Astrocyte (in vitro differentiated cells and primary cell): ENCODE measurements around the gene GPX6. TPM values are rescaled to one million over a fixed set of nuclear protein-coding genes. Genes with fewer than 3 reads are reported as not detected.

Experiments used
- DNase-seq: peaks from one replicate; pipeline ENCODE4 v3.0.0-alpha.2; 2010; ENCODE audit warnings: low read depth
- FAIRE-seq: peaks from 2 replicates; lab custom pipeline; 2011; peaks lifted over from hg19 to GRCh38; lab: Jason Lieb, UNC
- H2AFZ ChIP-seq: 2 replicates; pipeline ENCODE4 v1.6.0; 2012; ENCODE audit warnings: low read depth, low read length, inconsistent platforms
- H3K27ac ChIP-seq: 2 replicates; pipeline ENCODE4 v1.5.1; 2011; ENCODE audit warnings: low read depth, low read length, inconsistent platforms
- H3K27me3 ChIP-seq: 2 replicates; pipeline ENCODE4 v1.6.0; 2011; ENCODE audit warnings: low read length, inconsistent platforms; ENCODE audit not compliant: insufficient read depth
- H3K36me3 ChIP-seq: 2 replicates; pipeline ENCODE4 v1.5.1; 2011; ENCODE audit warnings: low read length, inconsistent platforms; ENCODE audit not compliant: insufficient read depth
- H3K4me1 ChIP-seq: 2 replicates; pipeline ENCODE4 v1.5.1; 2011; ENCODE audit warnings: low read length, inconsistent platforms; ENCODE audit not compliant: insufficient read depth
- H3K4me2 ChIP-seq: 2 replicates; pipeline ENCODE4 v1.6.0; 2012; ENCODE audit warnings: low read length, inconsistent platforms
- H3K4me3 ChIP-seq: 2 replicates; pipeline ENCODE4 v1.5.1; 2011; ENCODE audit warnings: low read depth, mild to moderate bottlenecking, low read length, inconsistent platforms; ENCODE audit not compliant: insufficient read depth
- H3K79me2 ChIP-seq: 2 replicates; pipeline ENCODE4 v1.6.0; 2012; ENCODE audit warnings: mild to moderate bottlenecking, low read length, inconsistent platforms; ENCODE audit not compliant: insufficient read depth
- H3K9ac ChIP-seq: 2 replicates; pipeline ENCODE4 v1.6.0; 2012; ENCODE audit warnings: mild to moderate bottlenecking, low read length, inconsistent platforms
- H3K9me3 ChIP-seq: 2 replicates; pipeline ENCODE4 v1.5.1; 2012; ENCODE audit warnings: low read depth, mild to moderate bottlenecking, low read length, inconsistent platforms; ENCODE audit not compliant: insufficient read depth
- H4K20me1 ChIP-seq: 2 replicates; pipeline ENCODE4 v1.6.0; 2012; ENCODE audit warnings: low read length, inconsistent platforms; ENCODE audit not compliant: insufficient read depth
- H3K27ac Mint-ChIP-seq: one replicate; pipeline ENCODE4 v1.8.0; 2021; ENCODE audit warnings: mild to moderate bottlenecking, mixed read lengths; ENCODE audit not compliant: unreplicated experiment
- H3K27me3 Mint-ChIP-seq: one replicate; pipeline ENCODE4 v1.8.0; 2021; ENCODE audit warnings: low read depth, mixed read lengths; ENCODE audit not compliant: unreplicated experiment
- H3K36me3 Mint-ChIP-seq: one replicate; pipeline ENCODE4 v1.8.0; 2021; ENCODE audit warnings: low read depth, mixed read lengths; ENCODE audit not compliant: unreplicated experiment
- H3K4me1 Mint-ChIP-seq: one replicate; pipeline ENCODE4 v1.8.0; 2021; ENCODE audit warnings: low read depth, mixed read lengths; ENCODE audit not compliant: unreplicated experiment
- H3K4me3 Mint-ChIP-seq: one replicate; pipeline ENCODE4 v1.8.0; 2021; ENCODE audit warnings: mild to moderate bottlenecking, moderate library complexity, mixed read lengths; ENCODE audit not compliant: unreplicated experiment
- H3K9me3 Mint-ChIP-seq: one replicate; pipeline ENCODE4 v1.8.0; 2021; ENCODE audit warnings: mild to moderate bottlenecking, mixed read lengths; ENCODE audit not compliant: unreplicated experiment
- EZH2 ChIP-seq: IDR thresholded peaks from 2 replicates; pipeline ENCODE4 v1.6.1; 2012; ENCODE audit warnings: mild to moderate bottlenecking, low read length, inconsistent platforms; ENCODE audit not compliant: insufficient read depth
- total RNA-seq: library from RNA; stranded (reverse); gene quantifications from 2 replicates; pipeline ENCODE4 v1.2.1, GENCODE V29; 2021
- TF ChIP-seq, protein P1 (sequence below): IDR thresholded peaks from 2 replicates; pipeline ENCODE4 v1.5.1; 2011; ENCODE audit warnings: low read depth, mild to moderate bottlenecking, inconsistent platforms, low read length, moderate library complexity; ENCODE audit not compliant: insufficient read depth

Gene GPX6
- total RNA-seq, 1 donor from 2014 or later: not detected

DNA sequence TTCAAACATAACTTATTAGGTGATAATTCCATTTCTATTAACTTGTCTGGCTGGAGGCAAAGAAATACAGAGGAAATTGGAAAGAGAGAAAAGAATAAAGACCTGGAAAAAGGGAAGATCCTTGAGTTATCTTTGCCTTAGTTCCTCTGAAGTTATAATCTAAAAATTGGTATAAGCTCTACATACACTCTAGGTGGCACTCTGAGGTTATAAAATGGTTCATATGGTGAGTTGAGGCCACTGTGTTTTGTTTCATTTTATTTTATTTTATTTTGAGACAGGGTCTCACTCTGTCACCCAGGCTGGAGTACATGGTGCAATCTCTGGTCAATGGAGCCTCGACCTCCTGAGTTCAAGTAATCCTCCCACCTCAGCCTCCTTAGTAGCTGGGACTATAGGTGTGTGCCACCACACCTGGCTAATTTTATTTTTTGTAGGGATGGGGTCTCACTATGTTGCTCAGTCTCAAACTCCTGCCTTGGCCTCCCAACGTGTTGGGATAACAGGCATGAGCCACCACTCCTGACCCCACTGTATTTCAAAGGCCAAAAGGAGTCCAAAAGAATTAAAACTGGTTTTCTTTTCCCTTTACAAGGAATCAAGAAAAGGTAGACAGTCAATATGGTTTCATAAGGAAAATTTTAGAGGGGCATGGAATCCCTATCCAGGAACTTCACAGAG lies 19.4 kb downstream of the GPX6 start:
- H3K9me3 Mint-ChIP-seq: no peaks in the 10 kb centered on the region
- Histone ChIP-seq H3K27ac (no peak overlapping the region), H4K20me1 (no peaks in the 10 kb centered on the region), H3K9me3 (no peaks in the 10 kb centered on the region), H3K79me2 (no peaks in the 10 kb centered on the region), H3K27me3 (no peaks in the 10 kb centered on the region), H3K9ac (no peak overlapping the region), H2AFZ (no peak overlapping the region), H3K4me2 (no peak overlapping the region), H3K4me1 (no peaks in the 10 kb centered on the region), H3K36me3 (no peaks in the 10 kb centered on the region), H3K4me3 (no peak overlapping the region)
- H3K27me3 Mint-ChIP-seq: no peaks in the 10 kb centered on the region
- no peak overlapping the region for H3K4me3 Mint-ChIP-seq
- no peak for TF ChIP-seq EZH2
- TF ChIP-seq, protein P1, sequence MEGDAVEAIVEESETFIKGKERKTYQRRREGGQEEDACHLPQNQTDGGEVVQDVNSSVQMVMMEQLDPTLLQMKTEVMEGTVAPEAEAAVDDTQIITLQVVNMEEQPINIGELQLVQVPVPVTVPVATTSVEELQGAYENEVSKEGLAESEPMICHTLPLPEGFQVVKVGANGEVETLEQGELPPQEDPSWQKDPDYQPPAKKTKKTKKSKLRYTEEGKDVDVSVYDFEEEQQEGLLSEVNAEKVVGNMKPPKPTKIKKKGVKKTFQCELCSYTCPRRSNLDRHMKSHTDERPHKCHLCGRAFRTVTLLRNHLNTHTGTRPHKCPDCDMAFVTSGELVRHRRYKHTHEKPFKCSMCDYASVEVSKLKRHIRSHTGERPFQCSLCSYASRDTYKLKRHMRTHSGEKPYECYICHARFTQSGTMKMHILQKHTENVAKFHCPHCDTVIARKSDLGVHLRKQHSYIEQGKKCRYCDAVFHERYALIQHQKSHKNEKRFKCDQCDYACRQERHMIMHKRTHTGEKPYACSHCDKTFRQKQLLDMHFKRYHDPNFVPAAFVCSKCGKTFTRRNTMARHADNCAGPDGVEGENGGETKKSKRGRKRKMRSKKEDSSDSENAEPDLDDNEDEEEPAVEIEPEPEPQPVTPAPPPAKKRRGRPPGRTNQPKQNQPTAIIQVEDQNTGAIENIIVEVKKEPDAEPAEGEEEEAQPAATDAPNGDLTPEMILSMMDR: peak; percentile 6
- DNase-seq (no peak), FAIRE-seq (no peak)
- no peaks in the 10 kb centered on the region for H3K36me3 Mint-ChIP-seq
- no peak overlapping the region for H3K27ac Mint-ChIP-seq
- peaks cover 8% of the 10 kb centered on the region for H3K4me1 Mint-ChIP-seq

- no peaks in the 10 kb centered on the region for H3K36me3 Mint-ChIP-seq
- peaks cover 13% of the 10 kb centered on the region for H3K4me1 Mint-ChIP-seq
- H3K4me2 ChIP-seq: no peak overlapping the region
- DNase-seq (no peak), FAIRE-seq (no peak)
- no peak overlapping the region for H3K27ac Mint-ChIP-seq
- H3K9ac ChIP-seq: no peak overlapping the region
- H3K9me3 ChIP-seq: no peaks in the 10 kb centered on the region
- H3K36me3 ChIP-seq: no peaks in the 10 kb centered on the region
- no peaks in the 10 kb centered on the region for H3K9me3 Mint-ChIP-seq
- no peak overlapping the region for H3K4me3 ChIP-seq
- no peaks in the 10 kb centered on the region for H4K20me1 ChIP-seq
- H3K4me3 Mint-ChIP-seq: peak overlapping the region; percentile 60
- H3K79me2 ChIP-seq: no peaks in the 10 kb centered on the region
- TF ChIP-seq EZH2: no peak
- TF ChIP-seq, protein P1: no peak
- H3K4me1 ChIP-seq: peaks cover 5% of the 10 kb centered on the region
- no peak overlapping the region for H3K27ac ChIP-seq
- H2AFZ ChIP-seq: no peak overlapping the region
- no peaks in the 10 kb centered on the region for H3K27me3 Mint-ChIP-seq
- H3K27me3 ChIP-seq: no peaks in the 10 kb centered on the region
These were observed 23.6 kb downstream of the GPX6 start for GRCh38 chr6:28491984-28492317.

DNA sequence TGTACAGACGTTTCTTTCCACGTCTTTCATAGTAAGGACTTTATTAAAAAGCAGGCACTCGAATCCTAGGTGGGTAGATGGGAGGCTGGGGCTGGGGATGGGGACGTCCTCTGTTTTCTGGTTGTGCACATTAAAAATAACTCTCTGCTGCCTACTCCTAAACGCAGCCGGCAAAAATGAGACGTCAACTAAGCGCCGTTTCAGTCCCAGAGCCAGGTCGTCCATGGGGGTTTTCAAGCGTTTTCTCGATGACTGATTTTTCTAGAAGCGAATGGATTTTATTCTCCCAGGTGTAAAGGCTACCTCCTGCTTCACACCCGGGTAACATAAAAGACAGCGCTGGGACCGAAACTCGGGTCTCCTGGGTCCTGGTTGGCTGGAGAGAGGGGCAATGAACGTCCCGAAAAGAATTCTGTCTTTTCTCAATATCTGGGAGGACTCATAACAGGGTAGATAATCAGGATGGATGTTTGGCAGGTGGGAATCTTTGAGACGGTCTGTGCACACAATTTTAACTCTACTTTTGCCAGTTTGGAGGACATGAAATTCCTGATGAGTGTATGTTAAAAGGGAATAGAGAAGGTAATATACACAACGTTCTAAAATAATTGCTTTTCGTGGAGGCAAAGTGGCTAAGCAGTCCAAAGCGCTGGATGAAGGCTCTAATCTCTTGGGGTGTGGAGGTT lies 25.2 kb downstream of the GPX6 start:
- DNase-seq: no peak
- peak overlapping the region; percentile 72 for H3K9ac ChIP-seq
- peak overlapping the region; percentile 87 for H3K27ac Mint-ChIP-seq

More for the DNA sequence above, 25.2 kb downstream of the GPX6 start:
- H3K4me1 ChIP-seq: peaks cover 5% of the 10 kb centered on the region
- peak overlapping the region; percentile 96 for H2AFZ ChIP-seq
- no peak for FAIRE-seq
- peaks cover 13% of the 10 kb centered on the region for H3K4me1 Mint-ChIP-seq
- no peaks in the 10 kb centered on the region for H3K27me3 ChIP-seq
- peak overlapping the region; percentile 90 for H3K4me2 ChIP-seq
- peak overlapping the region; percentile 84 for H3K4me3 Mint-ChIP-seq
- H3K9me3 ChIP-seq: no peaks in the 10 kb centered on the region
- H3K27me3 Mint-ChIP-seq: peaks cover 2% of the 10 kb centered on the region
- peak overlapping the region; percentile 2 for H3K27ac ChIP-seq
- H3K4me3 ChIP-seq: peak overlapping the region; percentile 68
- no peaks in the 10 kb centered on the region for H4K20me1 ChIP-seq
- TF ChIP-seq, protein P1: no peak
- no peak for TF ChIP-seq EZH2
- no peaks in the 10 kb centered on the region for H3K9me3 Mint-ChIP-seq
- H3K36me3 ChIP-seq: no peaks in the 10 kb centered on the region
- no peaks in the 10 kb centered on the region for H3K36me3 Mint-ChIP-seq
- H3K79me2 ChIP-seq: no peaks in the 10 kb centered on the region
